K562 (cell line): ENCODE data around the gene NECAB2. TPM values are rescaled to one million over a fixed set of nuclear protein-coding genes. Genes with fewer than 3 reads are reported as not detected.
A peak's percentile ranks its signal among the peaks of the same experiment; 100 is the strongest.

ENCODE experiments used
- ATAC-seq: fragments of 200-7000 bp; cut with Tn5 transposase; 3 replicates; pipeline ENCODE4 v1.9.1; 2020; ENCODE audit warnings: moderate library complexity
- BruUV-seq: library from RNA; stranded (reverse); fragments of 400-500 nt; replicated peaks from 2 replicates; lab custom pipeline; 2021; lab: Mats Ljungman, UMichigan
- CTCF ChIA-PET: fragments of 300-600 bp; formaldehyde crosslinking; extraction: SDS; loops from one replicate; lab custom pipeline; 2021; ENCODE audit warnings: low intra/inter-chr PET ratio; lab: Yijun Ruan, JAX
- POLR2A ChIA-PET: fragments of 300-600, 350-650 bp; sonication (Branson Sonifier 250); formaldehyde crosslinking; extraction: SDS; loops from one replicate; lab custom pipeline; 2021; ENCODE audit warnings: antibody characterized with exemption, inconsistent platforms; lab: Yijun Ruan, JAX
- DNase-seq, 4 experiments: peaks; one replicate each; pipeline versions ENCODE4 v3.0.0 to v3.0.0-alpha.2; 2011 to 2018; ENCODE audit warnings: low spot score in 3 of 4, mixed read lengths in 3 of 4; ENCODE audit errors: extremely low read depth in 1 of 4
- FAIRE-seq: peaks from 2 replicates; lab custom pipeline; 2011; peaks lifted over from hg19 to GRCh38; lab: Jason Lieb, UNC
- H2AFZ ChIP-seq: 2 replicates; pipeline ENCODE4 v1.6.0; 2011; ENCODE audit warnings: low read depth, low read length, control low read depth, inconsistent platforms
- H3K27ac ChIP-seq: fragments of 200-600 bp; 3 replicates; pipeline ENCODE4 v1.8.0; 2011; ENCODE audit warnings: low read depth, mild to moderate bottlenecking, control low read depth, inconsistent platforms, low read length, moderate library complexity, mixed read lengths; ENCODE audit errors: extremely low read depth
- H3K27me3 ChIP-seq, 2 experiments: fragments of 300-600 bp in 1 of 2; 2 replicates in 1 of 2; 3 replicates in 1 of 2; pipeline versions ENCODE4 v1.6.0 to v1.8.0; 2011; ENCODE audit warnings: inconsistent platforms in 2 of 2, low read length in 2 of 2, mild to moderate bottlenecking in 1 of 2, mixed read lengths in 1 of 2, moderate library complexity in 1 of 2; ENCODE audit not compliant: control insufficient read depth in 2 of 2, insufficient read depth in 2 of 2
- H3K36me3 ChIP-seq: fragments of 300-600 bp; 3 replicates; pipeline ENCODE4 v1.8.0; 2011; ENCODE audit warnings: mild to moderate bottlenecking, low read length, inconsistent platforms; ENCODE audit not compliant: control insufficient read depth, insufficient read depth
- H3K4me1 ChIP-seq, 2 experiments: fragments of 200-600 bp in 1 of 2; replicated peaks in 1 of 2; 2 replicates in 1 of 2; 3 replicates in 1 of 2; pipeline versions ENCODE4 v1.5.1 to v1.8.0; 2011; ENCODE audit warnings: inconsistent platforms in 2 of 2, low read length in 2 of 2, mild to moderate bottlenecking in 1 of 2, mixed read lengths in 1 of 2, moderate library complexity in 1 of 2; ENCODE audit not compliant: control insufficient read depth in 2 of 2, insufficient read depth in 2 of 2
- H3K4me2 ChIP-seq: 2 replicates; pipeline ENCODE4 v1.6.1; 2011; ENCODE audit warnings: low read length, control low read depth, inconsistent platforms, mixed read lengths; ENCODE audit not compliant: insufficient read depth
- H3K4me3 ChIP-seq: fragments of 200-600 bp; sonication (generic), shearing (Covaris generic); 2 replicates; pipeline ENCODE4 v1.5.1; 2016; ENCODE audit warnings: control low read depth, inconsistent platforms
- H3K79me2 ChIP-seq: fragments of 200-600 bp; 3 replicates; pipeline ENCODE4 v1.8.0; 2011; ENCODE audit warnings: low read length, inconsistent platforms; ENCODE audit not compliant: control insufficient read depth, insufficient read depth
- H3K9ac ChIP-seq, 2 experiments: 2 replicates each; pipeline versions ENCODE4 v1.6.0 to v1.6.1; 2011; ENCODE audit warnings: low read depth in 2 of 2, low read length in 2 of 2, control low read depth in 1 of 2, inconsistent platforms in 1 of 2, mild to moderate bottlenecking in 1 of 2, mixed read lengths in 1 of 2; ENCODE audit not compliant: insufficient read depth in 1 of 2
- H3K9me1 ChIP-seq: one replicate; pipeline ENCODE4 v1.6.0; 2011; ENCODE audit warnings: inconsistent platforms, mild to moderate bottlenecking, low read length, moderate library complexity; ENCODE audit not compliant: control insufficient read depth, insufficient read depth
- H3K9me3 ChIP-seq: replicated peaks from 2 replicates; pipeline ENCODE4 v1.5.1; 2011; ENCODE audit warnings: low read depth, low read length, inconsistent platforms; ENCODE audit not compliant: control insufficient read depth, insufficient read depth
- H4K20me1 ChIP-seq: replicated peaks from 2 replicates; pipeline ENCODE4 v1.6.1; 2011; ENCODE audit warnings: low read length, inconsistent platforms, mixed read lengths; ENCODE audit not compliant: control insufficient read depth, insufficient read depth
- CBFA2T3 ChIP-seq: fragments of 450-650 bp; IDR thresholded peaks from 2 replicates; pipeline ENCODE4 v1.6.1; 2017
- HDGF ChIP-seq: fragments of 450-650 bp; IDR thresholded peaks from 2 replicates; pipeline ENCODE4 v1.6.1; 2016
- IRF9 ChIP-seq: fragments of 450-650 bp; IDR thresholded peaks from 2 replicates; pipeline ENCODE4 v1.6.1; 2016; ENCODE audit warnings: missing biosample characterization, missing genetic modification characterization
- KDM2B ChIP-seq: fragments of 250-450 bp; sonication (Bioruptor Pico); IDR thresholded peaks from 2 replicates; pipeline ENCODE4 v1.8.0; 2021; ENCODE audit warnings: mild to moderate bottlenecking, moderate library complexity
- MCM2 ChIP-seq: fragments of 450-650 bp; IDR thresholded peaks from 2 replicates; pipeline ENCODE4 v1.6.1; 2017; ENCODE audit warnings: low read depth, mild to moderate bottlenecking
- SNIP1 ChIP-seq: fragments of 450-650 bp; IDR thresholded peaks from 2 replicates; pipeline ENCODE4 v1.7.1; 2017; ENCODE audit warnings: low read depth, mild to moderate bottlenecking
- TAF7 ChIP-seq: fragments of 450-650 bp; IDR thresholded peaks from 2 replicates; pipeline ENCODE4 v1.6.1; 2016; ENCODE audit warnings: missing genetic modification characterization, missing compliant biosample characterization
- ZNF561 ChIP-seq: fragments of 450-650 bp; formaldehyde crosslinking; conservative IDR thresholded peaks from 2 replicates; pipeline ENCODE4 v1.4.0; 2020; ENCODE audit warnings: mild to moderate bottlenecking, moderate library complexity
- ZNF766 ChIP-seq: fragments of 200-800 bp; sonication (Bioruptor generic); conservative IDR thresholded peaks from 2 replicates; pipeline ENCODE4 v1.6.1; 2016; ENCODE audit warnings: missing genetic modification characterization, missing compliant biosample characterization
- WGBS: fragments of 100-300 bp; shearing (Covaris generic); methylation state at CpG from one replicate; pipeline ENCODE4 v1.1.6; 2016; ENCODE audit warnings: low coverage, mixed read lengths; ENCODE audit not compliant: insufficient coverage; ENCODE audit errors: missing lambda C conversion rate; 5-methylcytosine and 5-hydroxymethylcytosine counted together
- in situ Hi-C: fragments of 300-500 bp; cut with MboI; formaldehyde crosslinking; loops from 4 replicates; pipeline ENCODE4 v1.15.0; 2018; ENCODE audit warnings: inconsistent platforms, mixed read lengths
- intact Hi-C: fragments of 100-400 bp; cut with micrococcal nuclease; formaldehyde crosslinking; loops from 2 replicates; pipeline ENCODE4 v1.14.2; 2022
- polyA plus RNA-seq, 8 experiments: library from polyadenylated mRNA; depleted of rRNA in 4 of 8; stranded (reverse) in 5 of 8; unstranded in 3 of 8; fragments of >200 nt; fragmentation: Nextera tagmentation in 2 of 8; fragmentation: Illumina TruSeq in 1 of 8; extraction: Ambion mirVana in 2 of 8; extraction: Trizol in 1 of 8; gene quantifications; 2 replicates each; pipeline versions ENCODE4 v1.2.1 to v1.2.3, GENCODE V29; 2011 to 2014; ENCODE audit warnings: inconsistent platforms in 1 of 8, missing spikeins in 1 of 8
- total RNA-seq, 7 experiments: library from RNA; depleted of rRNA in 6 of 7; stranded (reverse); fragments of >200 nt in 6 of 7; fragmentation: Illumina TruSeq in 2 of 7; extraction: Trizol in 2 of 7; gene quantifications; 2 replicates each; pipeline versions ENCODE4 v1.2.1 to v1.2.3, GENCODE V29; 2011 to 2021; ENCODE audit warnings: low replicate concordance in 1 of 7
- TF ChIP-seq, protein P1 (sequence below): fragments of 450-650 bp; IDR thresholded peaks from 2 replicates; pipeline ENCODE4 v1.6.1; 2018; ENCODE audit not compliant: partially characterized antibody

Gene NECAB2
- total and polyA plus RNA-seq, 9 of the 15 experiments (the other 6 are each of a cell fraction or from before 2014, with no cell fraction given) = 0.03 to 0.28 TPM; not detected in 7

GRCh38 chr16:83942815-83943515 is 25.1 kb upstream of the NECAB2 start:
- H3K27ac ChIP-seq = no peak overlapping the region
- no peak for DNase-seq
- H3K27me3 ChIP-seq = peaks cover 22 to 33% of the 10 kb centered on the region in 2 experiments; a peak in 4 of 5 replicates
- no peak; the same call in 2 of the 3 replicates for ATAC-seq
- H4K20me1 ChIP-seq = peaks cover 3% of the 10 kb centered on the region; the same call in 1 of the 2 replicates
- H3K9me3 ChIP-seq = no peaks in the 10 kb centered on the region
- no peaks in the 10 kb centered on the region for H3K9me1 ChIP-seq
- no peaks in the 10 kb centered on the region for H3K79me2 ChIP-seq
- ChIA-PET POLR2A (interaction anchor here (0.6 to 2.0 kb wide), 4 partner anchors 8 to 16 kb away, joined by 3 to 11 read pairs (median 3); partner anchors contain the start of gene OSGIN1), CTCF (no interaction called here)
- BruUV-seq = no TSS peak
- intact Hi-C loops = no loop called here
- H3K36me3 ChIP-seq = no peaks in the 10 kb centered on the region
- no peak overlapping the region for H2AFZ ChIP-seq
- no peak for FAIRE-seq
- H3K4me2 ChIP-seq = no peak overlapping the region
- in situ Hi-C loops = no loop called here
- H3K4me1 ChIP-seq = peaks cover 0 to 31% of the 10 kb centered on the region in 2 experiments; a peak in 2 of 5 replicates
- 17% methylated on average over 11 of the region's 11 CpGs for WGBS
- peak overlapping the region in 1 of 2 experiments; percentile 60; a peak in 2 of 4 replicates for H3K9ac ChIP-seq
- H3K4me3 ChIP-seq = no peak overlapping the region
- 0 out of 2 replicates have a peak, but pooled peaks have one; percentile 7 for TF ChIP-seq CBFA2T3
- TF ChIP-seq KDM2B (CRISPR knock-in tag) = no peak

DNA sequence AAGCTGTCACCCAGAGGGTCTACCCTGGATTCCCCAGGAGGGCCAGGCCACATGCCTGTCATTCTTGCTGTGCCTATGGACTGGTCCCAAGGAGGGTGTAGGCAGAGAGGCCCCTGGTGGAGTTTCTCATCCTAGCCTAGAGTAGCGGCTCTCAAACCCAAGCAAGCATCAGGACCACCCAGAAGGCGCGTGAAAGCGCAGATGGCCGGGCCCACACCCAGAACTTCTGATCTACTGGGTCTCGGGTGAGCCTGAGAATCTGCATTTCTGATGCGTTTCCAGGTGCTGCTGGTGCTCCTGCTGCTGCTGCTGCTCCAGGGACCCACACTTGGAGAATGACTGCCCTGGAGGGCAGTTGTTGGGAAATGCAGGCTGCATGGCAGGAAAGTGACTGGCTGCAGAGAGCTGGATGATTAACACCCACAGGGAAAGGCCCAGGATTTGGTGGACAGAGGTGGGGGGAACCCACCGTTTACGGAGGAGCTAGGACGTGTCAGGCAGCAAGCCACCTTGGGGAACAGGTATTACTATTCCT is 24.5 kb upstream of the NECAB2 start:
- no TSS peak for BruUV-seq
- Histone ChIP-seq H3K9ac (peak overlapping the region in 1 of 2 experiments; percentile 60; a peak in 1 of 4 replicates), H3K27me3 (peaks cover 22 to 33% of the 10 kb centered on the region in 2 experiments; a peak in 4 of 5 replicates), H3K36me3 (no peaks in the 10 kb centered on the region), H3K9me1 (no peaks in the 10 kb centered on the region), H3K27ac (no peak overlapping the region), H3K4me2 (no peak overlapping the region), H3K4me1 (peaks cover 0 to 31% of the 10 kb centered on the region in 2 experiments; a peak in 2 of 5 replicates), H3K9me3 (no peaks in the 10 kb centered on the region), H3K79me2 (no peaks in the 10 kb centered on the region), H3K4me3 (no peak overlapping the region), H4K20me1 (peaks cover 3% of the 10 kb centered on the region; the same call in 1 of the 2 replicates), H2AFZ (no peak overlapping the region)
- WGBS = 44% methylated on average over 10 of the region's 10 CpGs
- intact Hi-C loops = no loop called here
- ATAC-seq = no peak
- ChIA-PET CTCF (no interaction called here), POLR2A (interaction anchor here (0.6 to 2.0 kb wide), 3 partner anchors 9 to 11 kb away, joined by 3 to 11 read pairs (median 3); partner anchors contain the start of gene OSGIN1)
- in situ Hi-C loops = no loop called here
- FAIRE-seq = no peak
- no peak for DNase-seq
- TF ChIP-seq ZNF561 (CRISPR knock-in tag) (no peak), IRF9 (tag) (no peak), TAF7 (tag) (no peak), MCM2 (no peak), HDGF (no peak), SNIP1 (no peak), ZNF766 (CRISPR knock-in tag) (no peak)
- TF ChIP-seq, protein P1, sequence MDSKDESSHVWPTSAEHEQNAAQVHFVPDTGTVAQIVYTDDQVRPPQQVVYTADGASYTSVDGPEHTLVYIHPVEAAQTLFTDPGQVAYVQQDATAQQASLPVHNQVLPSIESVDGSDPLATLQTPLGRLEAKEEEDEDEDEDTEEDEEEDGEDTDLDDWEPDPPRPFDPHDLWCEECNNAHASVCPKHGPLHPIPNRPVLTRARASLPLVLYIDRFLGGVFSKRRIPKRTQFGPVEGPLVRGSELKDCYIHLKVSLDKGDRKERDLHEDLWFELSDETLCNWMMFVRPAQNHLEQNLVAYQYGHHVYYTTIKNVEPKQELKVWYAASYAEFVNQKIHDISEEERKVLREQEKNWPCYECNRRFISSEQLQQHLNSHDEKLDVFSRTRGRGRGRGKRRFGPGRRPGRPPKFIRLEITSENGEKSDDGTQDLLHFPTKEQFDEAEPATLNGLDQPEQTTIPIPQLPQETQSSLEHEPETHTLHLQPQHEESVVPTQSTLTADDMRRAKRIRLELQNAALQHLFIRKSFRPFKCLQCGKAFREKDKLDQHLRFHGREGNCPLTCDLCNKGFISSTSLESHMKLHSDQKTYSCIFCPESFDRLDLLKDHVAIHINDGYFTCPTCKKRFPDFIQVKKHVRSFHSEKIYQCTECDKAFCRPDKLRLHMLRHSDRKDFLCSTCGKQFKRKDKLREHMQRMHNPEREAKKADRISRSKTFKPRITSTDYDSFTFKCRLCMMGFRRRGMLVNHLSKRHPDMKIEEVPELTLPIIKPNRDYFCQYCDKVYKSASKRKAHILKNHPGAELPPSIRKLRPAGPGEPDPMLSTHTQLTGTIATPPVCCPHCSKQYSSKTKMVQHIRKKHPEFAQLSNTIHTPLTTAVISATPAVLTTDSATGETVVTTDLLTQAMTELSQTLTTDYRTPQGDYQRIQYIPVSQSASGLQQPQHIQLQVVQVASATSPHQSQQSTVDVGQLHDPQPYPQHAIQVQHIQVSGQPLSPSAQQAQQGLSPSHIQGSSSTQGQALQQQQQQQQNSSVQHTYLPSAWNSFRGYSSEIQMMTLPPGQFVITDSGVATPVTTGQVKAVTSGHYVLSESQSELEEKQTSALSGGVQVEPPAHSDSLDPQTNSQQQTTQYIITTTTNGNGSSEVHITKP = no peak
